Stimulated activated CD4-positive, alpha-beta T cell treated with anti-CD3 and anti-CD28 coated beads, Interleukin-2, amount 100 ng/mL, for 4 hours (primary cell): Measurements from ENCODE around the gene HHEX.
"Not testable (repeated sequence)": the region's sequence is repeated elsewhere in the genome, so short reads cannot be mapped to it uniquely, and the experiment has no call there.

Experiments used
- DNase-seq: peaks from one replicate; pipeline ENCODE4 v3.0.0-alpha.2; 2020; ENCODE audit warnings: low read depth

Gene HHEX

DNA sequence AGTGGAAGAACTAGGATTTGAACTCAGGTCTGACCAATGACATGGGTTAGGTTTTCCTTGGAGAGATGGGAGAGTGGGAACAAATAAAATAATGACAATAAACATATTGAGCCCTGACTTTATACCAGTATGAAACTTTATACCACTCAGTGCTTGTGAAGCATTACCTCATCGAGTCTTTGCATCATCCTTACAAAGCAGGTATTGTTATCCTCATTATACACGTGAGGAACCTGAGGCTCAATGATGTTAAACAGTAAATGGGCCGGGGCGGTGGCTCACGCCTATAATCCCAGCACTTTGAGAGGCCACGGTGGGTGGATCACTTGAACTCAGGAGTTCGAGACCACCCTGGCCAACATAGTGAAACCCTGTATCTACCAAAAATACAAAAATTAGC is 47.7 kb downstream of the HHEX start:
- no peak for DNase-seq

- DNase-seq = no peak
Observed at GRCh38 chr10:92740762-92741161, 51.0 kb downstream of the HHEX start.

GRCh38 chr10:92741741-92742140 is 52.0 kb downstream of the HHEX start:
- not testable (repeated sequence) for DNase-seq

DNA sequence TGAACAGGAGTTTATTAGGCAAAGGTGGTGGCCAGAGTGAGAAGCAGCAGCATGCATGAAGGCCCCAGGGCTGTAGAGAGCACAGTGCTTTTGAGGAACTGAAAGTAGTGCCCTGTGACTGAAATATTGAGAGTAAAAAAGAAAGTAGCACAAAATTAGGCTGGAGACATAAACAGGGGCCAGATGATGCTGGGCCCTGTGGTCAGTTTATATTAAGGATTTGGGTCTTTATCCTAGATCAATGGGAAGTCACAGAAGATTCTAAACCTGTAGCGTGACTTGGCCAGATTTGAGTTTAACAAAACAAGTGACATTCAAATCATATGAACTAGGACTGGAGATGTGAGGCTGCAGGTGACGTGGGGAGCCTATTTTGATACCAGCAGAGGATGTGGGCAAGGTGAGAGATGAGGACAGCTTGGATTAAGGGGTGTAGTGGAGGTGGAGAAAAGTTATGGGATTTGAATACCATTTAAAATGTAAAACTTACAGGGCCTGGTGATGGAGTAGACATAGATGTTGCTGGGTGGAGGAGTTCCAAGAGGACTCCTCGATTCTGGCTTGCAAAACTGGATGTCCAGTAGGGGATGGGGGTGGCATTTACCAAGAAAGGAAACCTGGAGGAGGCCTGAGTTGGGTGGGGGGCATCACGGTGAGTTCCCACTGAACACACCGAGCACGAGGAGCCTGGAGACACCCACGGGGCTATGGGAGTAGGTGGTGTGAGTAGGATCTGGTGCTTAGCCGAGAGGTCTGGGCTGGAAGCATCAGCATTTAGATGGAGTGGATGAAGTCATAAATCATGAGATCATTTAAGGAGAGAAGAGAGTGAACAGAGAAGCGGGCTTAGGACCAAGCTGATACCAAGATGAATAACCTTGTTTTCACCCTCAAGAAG is 52.8 kb downstream of the HHEX start:
- no peak for DNase-seq
